Tibial nerve (tissue), 4 donors: Measurements from ENCODE around the gene UBE2G1. TPM values are rescaled to one million over a fixed set of nuclear protein-coding genes. Genes with fewer than 3 reads are reported as not detected.

Experiments used
- DNase-seq, 2 donors: peaks; one replicate each; pipeline ENCODE4 v3.0.0-alpha.2; 2019; ENCODE audit warnings: low spot score in 2 of 2
- H3K27ac ChIP-seq, 4 donors: fragments of 200-600 bp; sonication (generic) in 3 of 4; one replicate each; pipeline ENCODE4 v1.5.1; 2017 to 2019; ENCODE audit warnings: mild to moderate bottlenecking in 1 of 4
- H3K27me3 ChIP-seq, 2 donors: fragments of 200-600 bp; sonication (generic) in 1 of 2; one replicate each; pipeline versions ENCODE4 v1.5.1 to v1.6.0; 2017 to 2019
- H3K36me3 ChIP-seq, 3 donors: fragments of 200-600 bp; sonication (generic); one replicate each; pipeline ENCODE4 v1.5.1; 2018 to 2019
- H3K4me1 ChIP-seq, 4 donors: fragments of 200-600 bp; sonication (generic) in 3 of 4; one replicate each; pipeline ENCODE4 v1.5.1; 2017 to 2019
- H3K4me3 ChIP-seq, 4 donors: fragments of 200-600 bp; sonication (generic) in 3 of 4; one replicate each; pipeline ENCODE4 v1.5.1; 2017 to 2019; ENCODE audit warnings: mild to moderate bottlenecking in 1 of 4, moderate library complexity in 1 of 4
- H3K9me3 ChIP-seq, 4 donors: fragments of 200-600 bp; sonication (generic) in 3 of 4; one replicate each; pipeline ENCODE4 v1.5.1; 2017 to 2019
- CTCF ChIP-seq, 5 experiments: fragments of 200-600 bp in 3 of 5; fragments of 450-650 bp in 2 of 5; sonication (generic) in 3 of 5; IDR thresholded peaks; one replicate each; pipeline ENCODE4 v1.5.1; 2016 to 2019; ENCODE audit warnings: antibody characterized with exemption in 5 of 5, mild to moderate bottlenecking in 3 of 5, moderate library complexity in 2 of 5
- EP300 ChIP-seq, 2 donors: sonication (generic); formaldehyde crosslinking; IDR thresholded peaks; one replicate each; pipeline ENCODE4 v1.6.1; 2017; ENCODE audit warnings: antibody characterized with exemption in 2 of 2, mild to moderate bottlenecking in 1 of 2
- POLR2A ChIP-seq, 2 donors: fragments of 450-650 bp; IDR thresholded peaks; one replicate each; pipeline ENCODE4 v1.6.1; 2017; ENCODE audit warnings: antibody characterized with exemption in 2 of 2, mild to moderate bottlenecking in 2 of 2, moderate library complexity in 2 of 2
- whole genome bisulfite sequencing, 2 donors: methylation state at CpG; one replicate each; pipeline ENCODE4 v1.1.5; 2018; 5-methylcytosine and 5-hydroxymethylcytosine counted together
- total RNA-seq, 4 donors: library from RNA; depleted of rRNA; stranded (reverse); fragments of >200 nt; gene quantifications; one replicate each; pipeline ENCODE4 v1.1.0, GENCODE V29; 2016

The UBE2G1 gene
- total RNA-seq, 4 donors from 2014 or later: 30.4 to 50.7 (median 38.3) TPM

GRCh38 chr17:4344926-4345325 lies 21.5 kb downstream of the UBE2G1 start:
- Histone ChIP-seq H3K9me3 (no peaks in the 10 kb centered on the region), H3K27ac (no peak overlapping the region), H3K27me3 (no peaks in the 10 kb centered on the region), H3K36me3 (no peaks in the 10 kb centered on the region), H3K4me1 (peaks cover 0 to 35% (median 3%) of the 10 kb centered on the region in 4 donors), H3K4me3 (no peak overlapping the region)
- TF ChIP-seq CTCF (IDR thresholded peaks at IDR 0.05): no peak
- no peak for TF ChIP-seq POLR2A (IDR thresholded peaks at IDR 0.05)
- TF ChIP-seq EP300 (IDR thresholded peaks at IDR 0.05): no peak
- no peak for DNase-seq
- WGBS, 2 donors: 71 to 85% methylated on average over 1 of the region's 1 CpG

- Histone ChIP-seq H3K36me3 (no peaks in the 10 kb centered on the region), H3K4me1 (peaks cover 0 to 32% (median 3%) of the 10 kb centered on the region in 4 donors), H3K4me3 (no peak overlapping the region), H3K27ac (no peak overlapping the region), H3K9me3 (no peaks in the 10 kb centered on the region), H3K27me3 (no peaks in the 10 kb centered on the region)
- 84 to 89% methylated on average over 5 of the region's 5 CpGs for WGBS, 2 donors
- TF ChIP-seq EP300 (IDR thresholded peaks at IDR 0.05) (no peak), CTCF (IDR thresholded peaks at IDR 0.05) (no peak), POLR2A (IDR thresholded peaks at IDR 0.05) (no peak)
- no peak for DNase-seq
Measured at GRCh38 chr17:4342535-4342934, 23.9 kb downstream of the UBE2G1 start.

GRCh38 chr17:4341616-4341977 lies 24.9 kb downstream of the UBE2G1 start:
- no peak overlapping the region for H3K27ac ChIP-seq
- no peaks in the 10 kb centered on the region for H3K36me3 ChIP-seq
- peaks cover 0 to 37% (median 3%) of the 10 kb centered on the region in 4 donors for H3K4me1 ChIP-seq
- no peaks in the 10 kb centered on the region for H3K27me3 ChIP-seq
- no peak for DNase-seq
- no peak overlapping the region for H3K4me3 ChIP-seq
- H3K9me3 ChIP-seq: no peaks in the 10 kb centered on the region
- 88 to 92% methylated on average over 4 of the region's 4 CpGs for WGBS, 2 donors
- TF ChIP-seq CTCF (IDR thresholded peaks at IDR 0.05): no peak
- no peak for TF ChIP-seq EP300 (IDR thresholded peaks at IDR 0.05)
- TF ChIP-seq POLR2A (IDR thresholded peaks at IDR 0.05): no peak

- Histone ChIP-seq H3K36me3 (no peaks in the 10 kb centered on the region), H3K4me1 (peaks cover 0 to 37% (median 3%) of the 10 kb centered on the region in 4 donors), H3K27me3 (no peaks in the 10 kb centered on the region), H3K4me3 (no peak overlapping the region), H3K27ac (no peak overlapping the region), H3K9me3 (no peaks in the 10 kb centered on the region)
- 74 to 77% methylated on average over 5 of the region's 5 CpGs for WGBS, 2 donors
- no peak for TF ChIP-seq CTCF (IDR thresholded peaks at IDR 0.05)
- no peak for TF ChIP-seq EP300 (IDR thresholded peaks at IDR 0.05)
- no peak for TF ChIP-seq POLR2A (IDR thresholded peaks at IDR 0.05)
- no peak for DNase-seq
Measured at GRCh38 chr17:4340914-4341615, 25.4 kb downstream of the UBE2G1 start.

GRCh38 chr17:4334776-4335584 lies 31.5 kb downstream of the UBE2G1 start:
- H3K27ac ChIP-seq: no peak overlapping the region
- no peak for TF ChIP-seq EP300 (IDR thresholded peaks at IDR 0.05)
- TF ChIP-seq POLR2A (IDR thresholded peaks at IDR 0.05): no peak
- no peak for TF ChIP-seq CTCF (IDR thresholded peaks at IDR 0.05)
- DNase-seq: no peak
- no peaks in the 10 kb centered on the region for H3K27me3 ChIP-seq
- no peak overlapping the region for H3K4me3 ChIP-seq
- no peaks in the 10 kb centered on the region for H3K36me3 ChIP-seq
- peaks cover 0 to 41% (median 8%) of the 10 kb centered on the region in 4 donors for H3K4me1 ChIP-seq
- H3K9me3 ChIP-seq: no peaks in the 10 kb centered on the region
- WGBS, 2 donors: 46 to 50% methylated on average over 5 of the region's 5 CpGs
